Liver (tissue), 9 donors: ENCODE measurements around the gene POC5. TPM values are rescaled to one million over a fixed set of nuclear protein-coding genes. Genes with fewer than 3 reads are reported as not detected.

Experiments used
- DNase-seq: peaks from one replicate; pipeline ENCODE4 v3.0.0-alpha.2; 2017; ENCODE audit warnings: low spot score
- H3K27ac ChIP-seq, 2 donors: one replicate each; pipeline ENCODE4 v1.7.0; 2013; ENCODE audit warnings: inconsistent platforms in 2 of 2, low read length in 2 of 2, control low read depth in 1 of 2, low read depth in 1 of 2, mild to moderate bottlenecking in 1 of 2
- H3K27me3 ChIP-seq, 4 donors: one replicate each; pipeline versions ENCODE4 v1.6.1 to v1.7.0; 2013; ENCODE audit warnings: low read length in 3 of 4, inconsistent platforms in 1 of 4, mild to moderate bottlenecking in 1 of 4, moderate library complexity in 1 of 4; ENCODE audit not compliant: control insufficient read depth in 4 of 4, insufficient read depth in 4 of 4
- H3K36me3 ChIP-seq, 4 donors: one replicate each; pipeline versions ENCODE4 v1.6.1 to v1.7.0; 2013; ENCODE audit warnings: low read length in 3 of 4, mild to moderate bottlenecking in 3 of 4, low read depth in 1 of 4, moderate library complexity in 1 of 4; ENCODE audit not compliant: control insufficient read depth in 4 of 4, insufficient read depth in 3 of 4
- H3K4me1 ChIP-seq, 4 donors: one replicate each; pipeline versions ENCODE4 v1.6.1 to v1.7.0; 2013; ENCODE audit warnings: low read length in 3 of 4, mild to moderate bottlenecking in 3 of 4, moderate library complexity in 1 of 4; ENCODE audit not compliant: control insufficient read depth in 4 of 4, insufficient read depth in 4 of 4
- H3K4me3 ChIP-seq, 3 donors: one replicate each; pipeline versions ENCODE4 v1.6.1 to v1.7.0; 2013; ENCODE audit warnings: low read length in 3 of 3, control low read depth in 1 of 3, low read depth in 1 of 3, mild to moderate bottlenecking in 1 of 3
- H3K9ac ChIP-seq, 2 donors: one replicate each; pipeline ENCODE4 v1.7.0; 2013; ENCODE audit warnings: low read length in 2 of 2, mild to moderate bottlenecking in 2 of 2, moderate library complexity in 2 of 2, control low read depth in 1 of 2, low read depth in 1 of 2
- H3K9me3 ChIP-seq, 4 donors: one replicate each; pipeline versions ENCODE4 v1.6.1 to v1.7.0; 2013; ENCODE audit warnings: low read length in 3 of 4; ENCODE audit not compliant: control insufficient read depth in 4 of 4
- EGR1 ChIP-seq, 2 donors: IDR thresholded peaks; 2 replicates each; pipeline ENCODE4 v1.6.1; 2016 to 2018; ENCODE audit warnings: antibody characterized with exemption in 2 of 2, low read depth in 2 of 2
- FOXA1 ChIP-seq: IDR thresholded peaks from 2 replicates; pipeline ENCODE4 v1.6.1; 2016; ENCODE audit warnings: antibody characterized with exemption
- FOXA2 ChIP-seq: IDR thresholded peaks from 2 replicates; pipeline ENCODE4 v1.6.1; 2016; ENCODE audit warnings: antibody characterized with exemption
- GABPA ChIP-seq, 2 donors: IDR thresholded peaks in 1 of 2; conservative IDR thresholded peaks in 1 of 2; 2 replicates each; pipeline ENCODE4 v1.6.1; 2016; ENCODE audit warnings: antibody characterized with exemption in 2 of 2, mild to moderate bottlenecking in 1 of 2, moderate library complexity in 1 of 2
- HNF4A ChIP-seq, 2 donors: conservative IDR thresholded peaks; 2 replicates each; pipeline ENCODE4 v1.6.1; 2016; ENCODE audit warnings: antibody characterized with exemption in 2 of 2, mild to moderate bottlenecking in 2 of 2
- HNF4G ChIP-seq: IDR thresholded peaks from 2 replicates; pipeline ENCODE4 v1.6.1; 2016; ENCODE audit warnings: antibody characterized with exemption
- JUND ChIP-seq, 2 donors: IDR thresholded peaks; 2 replicates each; pipeline ENCODE4 v1.6.1; 2016; ENCODE audit warnings: antibody characterized with exemption in 2 of 2
- NR2F2 ChIP-seq: IDR thresholded peaks from 2 replicates; pipeline ENCODE4 v1.6.1; 2016; ENCODE audit warnings: antibody characterized with exemption
- RAD21 ChIP-seq, 2 donors: IDR thresholded peaks; 2 replicates each; pipeline ENCODE4 v1.6.1; 2016; ENCODE audit warnings: antibody characterized with exemption in 2 of 2, mild to moderate bottlenecking in 2 of 2
- RXRA ChIP-seq, 2 donors: IDR thresholded peaks; 2 replicates each; pipeline ENCODE4 v1.6.1; 2017 to 2018; ENCODE audit warnings: antibody characterized with exemption in 2 of 2, mild to moderate bottlenecking in 1 of 2
- SP1 ChIP-seq: IDR thresholded peaks from 2 replicates; pipeline ENCODE4 v1.6.1; 2018; ENCODE audit warnings: antibody characterized with exemption, mild to moderate bottlenecking
- TAF1 ChIP-seq: conservative IDR thresholded peaks from 2 replicates; pipeline ENCODE4 v1.6.1; 2016; ENCODE audit warnings: antibody characterized with exemption, mild to moderate bottlenecking
- YY1 ChIP-seq: IDR thresholded peaks from 2 replicates; pipeline ENCODE4 v1.6.1; 2016; ENCODE audit warnings: antibody characterized with exemption, mild to moderate bottlenecking
- WGBS: extraction: QIAGEN DNeasy Blood & Tissue Kit; methylation state at CpG from one replicate; pipeline ENCODE4 v1.1.7; 2013; 5-methylcytosine and 5-hydroxymethylcytosine counted together
- polyA plus RNA-seq, 2 donors: library from polyadenylated mRNA; stranded (reverse) in 1 of 2; unstranded in 1 of 2; fragments of 200-250 nt in 1 of 2; fragments of >200 nt in 1 of 2; fragmentation: Nextera tagmentation in 1 of 2; extraction: Ambion mirVana in 1 of 2; gene quantifications; one replicate each; pipeline versions ENCODE4 v1.2.1 to v1.2.3, GENCODE V29; 2013 to 2015
- total RNA-seq, 2 donors: library from RNA; depleted of rRNA; stranded (reverse); fragments of >200 nt; gene quantifications; one replicate each; pipeline ENCODE4 v1.2.3, GENCODE V29; 2014
- TF ChIP-seq, protein P1 (sequence below): IDR thresholded peaks from 2 replicates; pipeline ENCODE4 v1.6.1; 2016; ENCODE audit warnings: antibody characterized with exemption
- TF ChIP-seq, protein P2 (sequence below): IDR thresholded peaks from 2 replicates; pipeline ENCODE4 v1.6.1; 2016; ENCODE audit warnings: antibody characterized with exemption, mild to moderate bottlenecking
- TF ChIP-seq, protein P3 (sequence below): fragments of 150-350 bp; IDR thresholded peaks from 2 replicates; pipeline ENCODE4 v1.5.1; 2017; ENCODE audit warnings: improper control_type of control experiment, low read depth, low read length; ENCODE audit not compliant: missing input control
- TF ChIP-seq, protein P4 (sequence below): IDR thresholded peaks from 2 replicates; pipeline ENCODE4 v1.6.1; 2016; ENCODE audit warnings: antibody characterized with exemption
- TF ChIP-seq, protein P5 (sequence below): IDR thresholded peaks from 2 replicates; pipeline ENCODE4 v1.6.1; 2016; ENCODE audit warnings: antibody characterized with exemption
- donor health status: healthy.
- donor health status: healthy.
- donor health status: healthy.
- donor health status: healthy.
- donor health status: healthy.

POC5 gene
- total and polyA plus RNA-seq, 4 donors, result 2.3 to 6.7 (median 5.1) TPM

DNA sequence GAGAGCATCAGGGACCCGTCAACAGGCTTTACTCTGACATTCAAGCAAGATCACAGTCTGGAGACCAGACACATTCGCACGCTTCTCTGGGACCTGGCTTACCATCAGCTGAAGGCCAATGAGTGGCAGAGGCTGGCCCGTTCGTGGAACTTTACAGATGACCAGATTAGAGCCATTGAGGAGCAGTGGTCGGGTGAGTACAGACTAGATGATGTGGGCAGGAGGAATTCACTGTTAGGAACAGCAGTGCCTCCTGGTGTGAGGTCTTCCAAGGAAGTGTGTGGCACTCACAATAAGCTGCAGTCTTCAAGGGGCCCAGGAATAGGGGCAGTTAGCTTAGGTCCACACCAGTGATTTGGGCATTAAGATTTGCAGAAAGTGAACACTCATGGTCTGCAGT is 50.4 kb downstream of the POC5 start:
- Histone ChIP-seq H3K9me3 (no peaks in the 10 kb centered on the region), H3K36me3 (no peaks in the 10 kb centered on the region), H3K27me3 (no peaks in the 10 kb centered on the region), H3K9ac (no peak overlapping the region), H3K4me1 (peaks cover 0 to 15% (median 4%) of the 10 kb centered on the region in 4 donors), H3K4me3 (no peak overlapping the region), H3K27ac (no peak overlapping the region)
- TF ChIP-seq, protein P1, sequence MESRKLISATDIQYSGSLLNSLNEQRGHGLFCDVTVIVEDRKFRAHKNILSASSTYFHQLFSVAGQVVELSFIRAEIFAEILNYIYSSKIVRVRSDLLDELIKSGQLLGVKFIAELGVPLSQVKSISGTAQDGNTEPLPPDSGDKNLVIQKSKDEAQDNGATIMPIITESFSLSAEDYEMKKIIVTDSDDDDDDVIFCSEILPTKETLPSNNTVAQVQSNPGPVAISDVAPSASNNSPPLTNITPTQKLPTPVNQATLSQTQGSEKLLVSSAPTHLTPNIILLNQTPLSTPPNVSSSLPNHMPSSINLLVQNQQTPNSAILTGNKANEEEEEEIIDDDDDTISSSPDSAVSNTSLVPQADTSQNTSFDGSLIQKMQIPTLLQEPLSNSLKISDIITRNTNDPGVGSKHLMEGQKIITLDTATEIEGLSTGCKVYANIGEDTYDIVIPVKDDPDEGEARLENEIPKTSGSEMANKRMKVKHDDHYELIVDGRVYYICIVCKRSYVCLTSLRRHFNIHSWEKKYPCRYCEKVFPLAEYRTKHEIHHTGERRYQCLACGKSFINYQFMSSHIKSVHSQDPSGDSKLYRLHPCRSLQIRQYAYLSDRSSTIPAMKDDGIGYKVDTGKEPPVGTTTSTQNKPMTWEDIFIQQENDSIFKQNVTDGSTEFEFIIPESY, result no peak
- TF ChIP-seq JUND (IDR thresholded peaks at IDR 0.05) (no peak), EGR1 (IDR thresholded peaks at IDR 0.05; ENCODE audit: low read depth in 2 of 2) (no peak), GABPA (IDR thresholded peaks at IDR 0.05 in 1 of 2, conservative IDR thresholded peaks at IDR 0.05 in 1 of 2) (no peak), RXRA (IDR thresholded peaks at IDR 0.05) (no peak), TAF1 (no peak), HNF4G (no peak), RAD21 (IDR thresholded peaks at IDR 0.05) (no peak), YY1 (no peak), SP1 (no peak), NR2F2 (no peak), FOXA2 (no peak), HNF4A (conservative IDR thresholded peaks at IDR 0.05) (no peak)
- TF ChIP-seq, protein P2, sequence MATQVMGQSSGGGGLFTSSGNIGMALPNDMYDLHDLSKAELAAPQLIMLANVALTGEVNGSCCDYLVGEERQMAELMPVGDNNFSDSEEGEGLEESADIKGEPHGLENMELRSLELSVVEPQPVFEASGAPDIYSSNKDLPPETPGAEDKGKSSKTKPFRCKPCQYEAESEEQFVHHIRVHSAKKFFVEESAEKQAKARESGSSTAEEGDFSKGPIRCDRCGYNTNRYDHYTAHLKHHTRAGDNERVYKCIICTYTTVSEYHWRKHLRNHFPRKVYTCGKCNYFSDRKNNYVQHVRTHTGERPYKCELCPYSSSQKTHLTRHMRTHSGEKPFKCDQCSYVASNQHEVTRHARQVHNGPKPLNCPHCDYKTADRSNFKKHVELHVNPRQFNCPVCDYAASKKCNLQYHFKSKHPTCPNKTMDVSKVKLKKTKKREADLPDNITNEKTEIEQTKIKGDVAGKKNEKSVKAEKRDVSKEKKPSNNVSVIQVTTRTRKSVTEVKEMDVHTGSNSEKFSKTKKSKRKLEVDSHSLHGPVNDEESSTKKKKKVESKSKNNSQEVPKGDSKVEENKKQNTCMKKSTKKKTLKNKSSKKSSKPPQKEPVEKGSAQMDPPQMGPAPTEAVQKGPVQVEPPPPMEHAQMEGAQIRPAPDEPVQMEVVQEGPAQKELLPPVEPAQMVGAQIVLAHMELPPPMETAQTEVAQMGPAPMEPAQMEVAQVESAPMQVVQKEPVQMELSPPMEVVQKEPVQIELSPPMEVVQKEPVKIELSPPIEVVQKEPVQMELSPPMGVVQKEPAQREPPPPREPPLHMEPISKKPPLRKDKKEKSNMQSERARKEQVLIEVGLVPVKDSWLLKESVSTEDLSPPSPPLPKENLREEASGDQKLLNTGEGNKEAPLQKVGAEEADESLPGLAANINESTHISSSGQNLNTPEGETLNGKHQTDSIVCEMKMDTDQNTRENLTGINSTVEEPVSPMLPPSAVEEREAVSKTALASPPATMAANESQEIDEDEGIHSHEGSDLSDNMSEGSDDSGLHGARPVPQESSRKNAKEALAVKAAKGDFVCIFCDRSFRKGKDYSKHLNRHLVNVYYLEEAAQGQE, result no peak
- TF ChIP-seq, protein P3, sequence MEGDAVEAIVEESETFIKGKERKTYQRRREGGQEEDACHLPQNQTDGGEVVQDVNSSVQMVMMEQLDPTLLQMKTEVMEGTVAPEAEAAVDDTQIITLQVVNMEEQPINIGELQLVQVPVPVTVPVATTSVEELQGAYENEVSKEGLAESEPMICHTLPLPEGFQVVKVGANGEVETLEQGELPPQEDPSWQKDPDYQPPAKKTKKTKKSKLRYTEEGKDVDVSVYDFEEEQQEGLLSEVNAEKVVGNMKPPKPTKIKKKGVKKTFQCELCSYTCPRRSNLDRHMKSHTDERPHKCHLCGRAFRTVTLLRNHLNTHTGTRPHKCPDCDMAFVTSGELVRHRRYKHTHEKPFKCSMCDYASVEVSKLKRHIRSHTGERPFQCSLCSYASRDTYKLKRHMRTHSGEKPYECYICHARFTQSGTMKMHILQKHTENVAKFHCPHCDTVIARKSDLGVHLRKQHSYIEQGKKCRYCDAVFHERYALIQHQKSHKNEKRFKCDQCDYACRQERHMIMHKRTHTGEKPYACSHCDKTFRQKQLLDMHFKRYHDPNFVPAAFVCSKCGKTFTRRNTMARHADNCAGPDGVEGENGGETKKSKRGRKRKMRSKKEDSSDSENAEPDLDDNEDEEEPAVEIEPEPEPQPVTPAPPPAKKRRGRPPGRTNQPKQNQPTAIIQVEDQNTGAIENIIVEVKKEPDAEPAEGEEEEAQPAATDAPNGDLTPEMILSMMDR, result no peak
- TF ChIP-seq, protein P4, sequence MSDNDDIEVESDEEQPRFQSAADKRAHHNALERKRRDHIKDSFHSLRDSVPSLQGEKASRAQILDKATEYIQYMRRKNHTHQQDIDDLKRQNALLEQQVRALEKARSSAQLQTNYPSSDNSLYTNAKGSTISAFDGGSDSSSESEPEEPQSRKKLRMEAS, result no peak
- TF ChIP-seq, protein P5, sequence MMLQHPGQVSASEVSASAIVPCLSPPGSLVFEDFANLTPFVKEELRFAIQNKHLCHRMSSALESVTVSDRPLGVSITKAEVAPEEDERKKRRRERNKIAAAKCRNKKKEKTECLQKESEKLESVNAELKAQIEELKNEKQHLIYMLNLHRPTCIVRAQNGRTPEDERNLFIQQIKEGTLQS, result no peak
- no peak for DNase-seq
- WGBS, result 94% methylated on average over 6 of the region's 6 CpGs

DNA sequence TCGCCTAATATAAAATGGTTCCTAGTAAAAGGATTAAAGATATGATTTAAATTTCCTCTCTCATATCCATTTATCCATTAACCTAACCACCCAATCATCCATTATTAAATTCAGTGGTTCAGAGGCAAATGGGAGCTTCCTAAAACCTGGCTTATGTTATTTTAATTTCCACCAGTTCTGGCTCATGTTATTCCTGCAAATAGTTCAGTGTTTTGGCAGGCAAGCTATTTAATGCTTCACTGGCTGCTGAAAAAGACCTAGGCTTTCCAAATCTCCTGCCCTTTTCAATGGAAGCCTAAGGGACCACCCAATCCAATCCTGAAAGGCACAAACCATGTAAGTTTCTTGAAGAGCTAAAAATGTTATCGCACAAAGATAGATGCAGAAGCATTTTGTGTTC is 52.3 kb downstream of the POC5 start:
- 97% methylated on average over 2 of the region's 2 CpGs for WGBS
- H3K4me3 ChIP-seq, result no peak overlapping the region
- no peaks in the 10 kb centered on the region for H3K9me3 ChIP-seq
- no peaks in the 10 kb centered on the region for H3K27me3 ChIP-seq
- H3K27ac ChIP-seq, result no peak overlapping the region
- no peak for DNase-seq
- peaks cover 0 to 15% (median 4%) of the 10 kb centered on the region in 4 donors for H3K4me1 ChIP-seq
- H3K36me3 ChIP-seq, result no peaks in the 10 kb centered on the region
- H3K9ac ChIP-seq, result no peak overlapping the region
- TF ChIP-seq SP1 (no peak), RXRA (IDR thresholded peaks at IDR 0.05) (no peak), JUND (IDR thresholded peaks at IDR 0.05) (no peak), TAF1 (no peak), YY1 (no peak), RAD21 (IDR thresholded peaks at IDR 0.05) (no peak), HNF4G (no peak), NR2F2 (no peak), FOXA1 (no peak), HNF4A (conservative IDR thresholded peaks at IDR 0.05) (no peak)
- TF ChIP-seq, protein P2, result no peak
- TF ChIP-seq, protein P1, result no peak
- TF ChIP-seq, protein P5, result no peak
